Activated naive CD4-positive, alpha-beta T cell treated with Interleukin-2 at 50 U/mL for 16 hours (primary cell): ENCODE results near the gene MCF2L.
"Not testable (repeated sequence)": the region's sequence is repeated elsewhere in the genome, so short reads cannot be mapped to it uniquely, and the experiment has no call there.

ENCODE experiments used
- DNase-seq: peaks from one replicate; pipeline ENCODE4 v3.0.0-alpha.2; 2020

The MCF2L gene

GRCh38 chr13:113018676-113019465 lies 49.9 kb downstream of the MCF2L start:
- DNase-seq: no peak

DNA sequence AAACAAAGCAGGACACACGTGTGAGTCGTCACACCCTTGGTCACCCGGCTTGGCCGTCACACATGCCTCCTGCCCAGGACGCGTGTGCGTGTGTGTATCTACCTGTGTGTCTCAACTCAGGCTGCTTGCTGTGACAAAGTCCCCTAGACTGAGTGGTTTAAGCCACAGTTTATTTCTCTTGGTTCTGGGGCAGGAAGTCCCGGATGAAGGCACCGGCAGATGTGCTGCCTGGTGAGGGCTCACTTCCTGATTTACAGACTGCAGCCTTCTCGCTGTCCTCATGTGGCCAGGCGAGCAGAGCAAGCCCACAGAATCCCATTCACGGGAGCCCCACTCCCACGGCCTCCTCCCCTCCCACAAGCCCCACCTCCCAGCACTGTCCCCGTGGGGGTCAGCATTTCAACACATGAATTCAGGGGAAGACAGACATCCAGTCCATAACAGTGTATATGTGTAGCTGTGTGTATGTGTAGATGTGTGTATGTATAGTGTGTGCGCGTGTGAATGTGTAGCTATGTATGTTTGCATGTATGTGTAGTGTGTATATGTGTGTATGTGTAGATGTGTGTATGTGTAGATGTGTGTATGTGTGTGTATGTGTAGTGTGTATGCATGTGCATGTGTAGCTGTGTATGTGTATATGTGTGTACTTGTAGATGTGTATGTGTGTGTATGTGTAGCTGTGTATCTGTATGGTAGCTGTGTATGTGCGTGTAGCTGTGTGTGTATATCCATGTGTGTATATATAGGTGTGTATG lies 51.5 kb downstream of the MCF2L start:
- no peak for DNase-seq

GRCh38 chr13:113021391-113021790 lies 52.4 kb downstream of the MCF2L start:
- no peak for DNase-seq

DNA sequence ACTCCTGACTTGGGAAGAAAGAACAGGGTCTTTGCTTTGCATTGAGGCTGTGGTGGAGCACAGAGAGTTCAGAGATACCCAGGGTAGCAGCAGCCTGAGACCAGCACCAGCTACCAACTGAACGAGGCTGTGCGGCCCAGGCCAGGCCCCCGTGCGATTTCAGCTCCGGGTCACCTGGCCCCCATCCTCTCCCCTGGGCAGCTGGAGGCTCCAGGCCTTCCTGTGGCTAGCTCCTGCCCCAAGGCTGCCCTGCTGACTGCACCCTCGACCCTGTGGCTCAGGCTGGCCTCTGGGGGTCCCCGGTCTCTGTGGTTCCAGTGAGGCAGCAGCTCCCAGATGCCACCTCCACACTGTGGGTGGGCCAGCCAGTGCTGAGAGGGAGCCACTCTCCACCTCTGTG lies 52.8 kb downstream of the MCF2L start:
- DNase-seq: no peak

- no peak for DNase-seq
These were observed 53.4 kb downstream of the MCF2L start for GRCh38 chr13:113022391-113022744.

GRCh38 chr13:113022745-113023574 lies 53.9 kb downstream of the MCF2L start:
- no peak for DNase-seq

GRCh38 chr13:113023694-113024430 lies 54.8 kb downstream of the MCF2L start:
- no peak for DNase-seq

DNA sequence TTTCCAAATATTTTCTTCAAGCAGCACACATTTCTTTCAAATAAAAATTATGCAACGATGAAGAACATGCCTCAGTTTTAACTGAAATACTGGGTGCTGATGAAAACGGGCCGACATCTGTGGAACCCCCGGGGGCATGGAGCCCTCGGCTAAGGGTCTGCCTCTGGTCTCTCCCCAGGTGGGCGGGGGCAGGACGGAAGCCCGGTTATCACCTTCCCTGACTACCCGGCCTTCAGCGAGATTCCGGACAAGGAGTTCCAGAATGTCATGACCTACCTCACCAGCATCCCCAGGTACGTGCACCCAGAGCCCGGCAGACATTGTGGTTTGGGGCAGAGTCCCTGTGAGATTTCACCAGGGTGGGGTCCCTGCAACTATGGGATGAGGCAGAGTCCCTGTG lies 55.5 kb downstream of the MCF2L start:
- DNase-seq: no peak

DNA sequence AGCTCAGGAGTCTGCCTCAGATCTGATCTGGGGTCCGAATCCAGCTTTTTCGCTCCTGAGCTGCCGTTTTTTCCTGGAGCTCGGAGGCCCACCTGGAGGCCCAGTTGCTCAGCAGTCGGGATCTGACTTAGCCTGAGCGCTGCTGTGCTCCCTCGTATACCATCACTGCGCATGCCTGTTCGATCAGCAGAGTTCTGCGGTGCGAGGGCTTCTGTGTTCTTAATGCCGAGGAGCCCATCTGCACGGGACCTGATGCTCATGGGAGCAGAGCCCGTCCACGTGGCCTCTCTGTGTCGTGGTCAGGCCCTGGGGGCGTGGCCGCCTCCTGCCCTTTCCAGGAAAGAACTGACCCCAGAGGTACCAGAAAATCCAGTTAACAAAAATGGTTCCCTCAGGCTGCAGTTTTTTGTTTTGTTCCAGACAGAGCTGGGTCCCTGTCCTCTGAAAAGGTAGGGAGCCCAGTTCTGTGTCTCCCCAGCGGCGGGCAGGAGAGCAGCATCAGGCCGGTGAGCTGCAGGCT lies 57.4 kb downstream of the MCF2L start:
- DNase-seq: no peak

DNA sequence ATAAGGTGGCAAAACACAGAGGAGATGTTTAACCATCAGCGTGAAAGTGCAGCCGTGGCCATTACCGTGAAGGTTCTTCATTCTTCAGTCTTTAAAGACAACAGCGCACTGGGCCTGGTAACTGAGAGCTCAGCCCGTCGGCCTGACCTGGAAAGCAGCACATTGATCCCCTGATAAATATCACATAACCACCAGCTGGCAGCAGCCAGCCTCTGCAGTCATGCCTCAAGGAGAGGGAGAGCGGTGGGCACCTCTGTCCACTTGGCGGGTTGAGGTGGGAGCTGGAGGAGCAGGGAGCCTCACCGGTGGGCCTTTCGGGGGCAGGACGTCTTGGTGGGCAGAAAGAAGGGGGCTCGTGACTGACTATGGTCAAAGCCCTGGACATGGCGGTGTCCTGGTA lies 58.1 kb downstream of the MCF2L start:
- no peak for DNase-seq

GRCh38 chr13:113027566-113027965 lies 58.6 kb downstream of the MCF2L start:
- no peak for DNase-seq

- no peak for DNase-seq
These were observed 59.5 kb downstream of the MCF2L start for GRCh38 chr13:113028336-113029060.

DNA sequence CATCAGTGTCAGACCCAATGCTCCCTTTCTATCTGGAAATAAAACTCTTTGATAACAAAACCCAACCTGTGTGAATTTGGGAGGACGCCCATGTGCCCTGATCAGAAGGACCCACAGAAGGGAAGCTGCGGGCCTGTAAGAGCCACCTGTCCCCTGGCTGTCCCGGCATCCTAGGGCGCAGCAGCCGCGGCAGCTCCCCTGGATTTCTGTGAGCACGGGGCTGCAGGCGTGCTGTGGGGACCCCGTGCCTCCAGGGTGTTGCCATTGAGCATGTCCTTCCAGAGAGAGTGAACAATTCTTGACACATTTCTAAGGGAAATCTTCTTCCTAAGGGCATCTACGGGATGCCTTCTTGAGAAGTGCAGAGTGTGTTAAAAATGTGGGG lies 60.0 kb downstream of the MCF2L start:
- DNase-seq: no peak

DNA sequence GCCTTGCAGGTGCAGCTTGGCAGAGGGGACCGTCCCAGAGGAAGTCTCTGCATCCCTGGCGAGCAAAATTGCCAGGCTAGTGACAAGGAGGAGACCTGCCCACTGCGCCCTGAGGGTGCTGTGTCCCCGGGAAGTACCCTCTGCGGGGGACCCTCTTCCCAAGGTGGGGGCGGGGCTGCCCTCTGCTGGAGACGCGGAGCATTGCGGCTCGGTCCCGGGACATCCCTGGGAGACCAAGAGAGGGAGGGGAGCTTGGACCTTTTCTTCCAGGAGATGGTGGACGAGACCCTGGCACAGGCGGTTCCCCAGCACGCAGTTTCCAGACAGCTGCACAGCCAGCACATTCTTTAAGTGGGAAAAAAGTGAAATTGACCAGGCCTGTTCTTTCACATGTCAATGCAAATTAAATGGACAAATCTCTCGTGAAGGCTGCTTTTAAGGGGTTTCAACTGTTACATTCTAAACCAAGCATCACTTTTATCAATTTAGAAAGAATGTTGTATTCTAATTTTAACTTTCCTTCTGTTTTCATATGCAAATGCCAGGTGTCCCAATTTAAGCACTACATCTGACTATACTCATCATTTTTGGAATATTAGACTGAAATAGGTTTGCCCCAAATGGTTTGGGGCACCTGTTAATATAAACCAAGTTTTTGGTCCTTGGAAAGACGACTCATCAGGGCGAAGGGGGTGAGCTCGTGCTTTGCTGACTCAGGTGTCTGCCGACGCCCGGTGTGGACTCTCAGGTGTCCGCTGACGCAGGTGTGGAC lies 60.7 kb downstream of the MCF2L start:
- DNase-seq: peak; percentile 53

- not testable (repeated sequence) for DNase-seq
These were observed 61.2 kb downstream of the MCF2L start for GRCh38 chr13:113030259-113030640.

DNA sequence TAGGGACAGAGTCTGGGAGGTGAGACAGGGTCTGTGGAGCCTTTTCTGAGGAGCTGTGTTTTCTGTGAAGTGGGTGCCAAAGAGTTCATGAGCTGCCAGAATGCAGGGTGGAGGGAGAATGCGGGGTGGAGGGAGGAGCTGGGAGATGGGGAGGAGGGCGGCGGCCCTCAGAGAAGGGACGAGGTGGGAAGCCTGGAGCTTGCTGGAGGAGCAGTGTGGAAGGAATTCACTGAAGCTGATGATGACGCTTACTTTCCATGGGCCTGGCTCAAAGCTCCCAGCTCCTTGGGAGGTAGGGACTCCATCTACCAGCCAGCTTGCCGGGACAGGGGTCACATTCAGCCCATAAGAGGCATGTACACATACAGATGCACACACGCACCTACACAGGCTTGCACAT lies 62.5 kb downstream of the MCF2L start:
- DNase-seq: no peak

- no peak for DNase-seq
These were observed 63.3 kb downstream of the MCF2L start for GRCh38 chr13:113032291-113032690.

GRCh38 chr13:113033054-113033850 lies 64.2 kb downstream of the MCF2L start:
- no peak for DNase-seq

GRCh38 chr13:113034451-113035212 lies 65.6 kb downstream of the MCF2L start:
- DNase-seq: no peak
